ENCODE measurements around the gene MBD5.

Gene MBD5

DNA sequence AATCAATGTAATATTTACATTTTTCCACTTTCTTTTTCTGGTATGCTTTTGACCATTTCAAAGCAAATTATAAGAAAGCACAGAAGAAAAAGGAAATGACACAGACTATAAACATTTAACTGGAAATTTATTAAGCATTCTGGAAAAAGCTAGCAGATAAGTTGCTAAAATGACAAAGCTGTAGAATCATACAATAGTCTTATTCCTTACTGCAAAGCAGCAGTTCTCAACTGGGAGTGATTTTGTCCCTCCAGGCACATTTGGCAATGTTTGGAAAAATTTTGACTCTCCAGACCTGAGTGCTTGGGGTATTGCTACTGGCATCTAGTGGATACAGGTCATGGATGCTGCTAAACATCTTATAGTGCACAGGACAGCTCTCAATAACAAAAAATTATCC is 75.1 kb downstream of the MBD5 start:
- H3K4me3 ChIP-seq (replicated peaks; ENCODE audit: low read depth, low read length), result no peak overlapping the region
- TF ChIP-seq, protein P1, sequence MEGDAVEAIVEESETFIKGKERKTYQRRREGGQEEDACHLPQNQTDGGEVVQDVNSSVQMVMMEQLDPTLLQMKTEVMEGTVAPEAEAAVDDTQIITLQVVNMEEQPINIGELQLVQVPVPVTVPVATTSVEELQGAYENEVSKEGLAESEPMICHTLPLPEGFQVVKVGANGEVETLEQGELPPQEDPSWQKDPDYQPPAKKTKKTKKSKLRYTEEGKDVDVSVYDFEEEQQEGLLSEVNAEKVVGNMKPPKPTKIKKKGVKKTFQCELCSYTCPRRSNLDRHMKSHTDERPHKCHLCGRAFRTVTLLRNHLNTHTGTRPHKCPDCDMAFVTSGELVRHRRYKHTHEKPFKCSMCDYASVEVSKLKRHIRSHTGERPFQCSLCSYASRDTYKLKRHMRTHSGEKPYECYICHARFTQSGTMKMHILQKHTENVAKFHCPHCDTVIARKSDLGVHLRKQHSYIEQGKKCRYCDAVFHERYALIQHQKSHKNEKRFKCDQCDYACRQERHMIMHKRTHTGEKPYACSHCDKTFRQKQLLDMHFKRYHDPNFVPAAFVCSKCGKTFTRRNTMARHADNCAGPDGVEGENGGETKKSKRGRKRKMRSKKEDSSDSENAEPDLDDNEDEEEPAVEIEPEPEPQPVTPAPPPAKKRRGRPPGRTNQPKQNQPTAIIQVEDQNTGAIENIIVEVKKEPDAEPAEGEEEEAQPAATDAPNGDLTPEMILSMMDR (IDR thresholded peaks at IDR 0.05; ENCODE audit: insufficient read depth, low read length, poor library complexity, severe bottlenecking), result no peak
- no peaks in the 10 kb centered on the region for H3K36me3 ChIP-seq (ENCODE audit: control insufficient read depth, insufficient read depth, low read length)
- no peak for DNase-seq (ENCODE audit: extremely low read depth, insufficient read length)
- no peaks in the 10 kb centered on the region for H3K27me3 ChIP-seq (replicated peaks; ENCODE audit: control insufficient read depth, insufficient read depth, low read length)

DNA sequence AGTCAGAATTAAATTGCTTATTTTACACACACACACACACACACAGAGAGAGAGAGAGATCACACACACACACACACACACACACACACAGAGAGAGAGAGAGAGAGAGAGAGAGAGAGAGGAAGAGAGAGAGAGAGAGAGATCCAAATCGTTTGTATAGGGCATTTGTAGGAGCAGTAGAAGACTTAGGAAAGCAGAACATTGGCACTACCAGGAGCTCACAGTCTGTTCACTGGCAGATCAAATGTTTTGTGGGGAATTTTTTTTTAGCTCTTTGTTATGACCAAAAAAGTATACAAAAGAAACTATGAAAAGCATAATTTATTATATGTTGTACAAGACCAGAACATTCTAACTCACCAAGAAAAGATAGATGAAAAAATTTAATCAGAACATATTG is 81.8 kb downstream of the MBD5 start:
- H3K36me3 ChIP-seq (ENCODE audit: control insufficient read depth, insufficient read depth, low read length), result no peaks in the 10 kb centered on the region
- H3K4me3 ChIP-seq (replicated peaks; ENCODE audit: low read depth, low read length), result no peak overlapping the region
- no peak for DNase-seq (ENCODE audit: extremely low read depth, insufficient read length)
- TF ChIP-seq, protein P1 (IDR thresholded peaks at IDR 0.05; ENCODE audit: insufficient read depth, low read length, poor library complexity, severe bottlenecking), result no peak
- H3K27me3 ChIP-seq (replicated peaks; ENCODE audit: control insufficient read depth, insufficient read depth, low read length), result no peaks in the 10 kb centered on the region

DNA sequence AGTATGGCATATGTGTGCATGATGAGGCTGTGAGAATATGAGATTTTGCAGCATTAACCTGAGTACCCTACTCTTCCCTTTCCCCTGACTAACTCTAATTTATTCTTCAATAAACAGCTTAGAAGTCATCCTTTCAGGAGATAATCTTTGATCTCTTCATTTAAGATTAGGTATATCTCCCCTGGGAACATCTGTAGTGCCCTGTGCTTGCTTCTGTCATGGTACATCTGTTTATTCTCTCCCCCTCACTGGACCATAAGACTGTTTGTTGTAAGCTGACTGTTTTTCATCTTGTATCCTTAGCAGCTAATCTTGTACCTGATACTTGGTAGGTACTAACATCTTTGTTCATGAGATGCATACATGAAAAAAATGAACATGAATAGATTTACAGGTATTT is 83.1 kb downstream of the MBD5 start:
- TF ChIP-seq, protein P1 (IDR thresholded peaks at IDR 0.05; ENCODE audit: insufficient read depth, low read length, poor library complexity, severe bottlenecking), result no peak
- H3K36me3 ChIP-seq (ENCODE audit: control insufficient read depth, insufficient read depth, low read length), result no peaks in the 10 kb centered on the region
- no peak overlapping the region for H3K4me3 ChIP-seq (replicated peaks; ENCODE audit: low read depth, low read length)
- H3K27me3 ChIP-seq (replicated peaks; ENCODE audit: control insufficient read depth, insufficient read depth, low read length), result no peaks in the 10 kb centered on the region
- no peak for DNase-seq (ENCODE audit: extremely low read depth, insufficient read length)

DNA sequence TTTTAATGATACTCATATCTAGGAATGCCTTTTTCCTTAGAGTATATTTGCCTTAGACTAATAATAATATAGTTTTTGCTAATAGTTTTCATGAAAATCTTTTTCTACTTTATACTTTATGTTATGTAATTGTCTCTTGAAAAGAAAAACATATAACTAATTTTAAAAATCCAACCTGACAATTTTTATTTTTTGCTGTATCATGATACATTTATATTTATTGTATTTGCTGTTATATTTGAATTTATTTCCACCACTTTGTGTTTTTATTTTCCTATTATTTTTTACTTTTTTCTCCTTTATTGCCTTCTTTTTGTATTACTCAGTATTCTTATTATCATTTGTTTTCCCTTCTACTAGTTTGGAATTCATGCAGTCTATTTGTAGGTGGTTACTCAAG is 85.4 kb downstream of the MBD5 start:
- no peak for DNase-seq (ENCODE audit: extremely low read depth, insufficient read length)

DNA sequence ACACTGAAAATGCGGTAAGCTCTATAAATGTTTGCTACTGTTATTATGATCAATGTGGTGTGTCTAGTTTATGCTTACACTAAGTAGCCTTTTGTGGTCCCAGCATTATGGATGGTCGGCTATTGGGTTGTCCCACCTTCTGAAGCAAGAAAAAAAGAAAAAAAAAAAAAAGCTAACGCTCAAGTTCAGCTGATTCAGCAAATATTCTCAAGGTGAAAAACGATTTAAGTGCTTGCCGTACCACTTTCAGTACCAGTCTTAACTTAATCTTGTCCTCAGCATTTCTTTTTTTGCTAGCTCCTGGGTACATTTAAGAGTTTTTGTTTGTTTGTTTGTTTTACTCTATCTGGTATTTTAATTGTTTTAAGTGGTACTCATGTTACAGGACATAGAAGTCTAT is 87.5 kb downstream of the MBD5 start:
- no peaks in the 10 kb centered on the region for H3K27me3 ChIP-seq (replicated peaks; ENCODE audit: control insufficient read depth, insufficient read depth, low read length)
- no peaks in the 10 kb centered on the region for H3K36me3 ChIP-seq (ENCODE audit: control insufficient read depth, insufficient read depth, low read length)
- DNase-seq (ENCODE audit: extremely low read depth, insufficient read length), result no peak
- TF ChIP-seq, protein P1 (IDR thresholded peaks at IDR 0.05; ENCODE audit: insufficient read depth, low read length, poor library complexity, severe bottlenecking), result no peak
- H3K4me3 ChIP-seq (replicated peaks; ENCODE audit: low read depth, low read length), result no peak overlapping the region

More for the DNA sequence above, 85.4 kb downstream of the MBD5 start:
- no peaks in the 10 kb centered on the region for H3K27me3 ChIP-seq (replicated peaks; ENCODE audit: control insufficient read depth, insufficient read depth, low read length)
- no peak overlapping the region for H3K4me3 ChIP-seq (replicated peaks; ENCODE audit: low read depth, low read length)
- no peaks in the 10 kb centered on the region for H3K36me3 ChIP-seq (ENCODE audit: control insufficient read depth, insufficient read depth, low read length)
- TF ChIP-seq, protein P1 (IDR thresholded peaks at IDR 0.05; ENCODE audit: insufficient read depth, low read length, poor library complexity, severe bottlenecking), result no peak

DNA sequence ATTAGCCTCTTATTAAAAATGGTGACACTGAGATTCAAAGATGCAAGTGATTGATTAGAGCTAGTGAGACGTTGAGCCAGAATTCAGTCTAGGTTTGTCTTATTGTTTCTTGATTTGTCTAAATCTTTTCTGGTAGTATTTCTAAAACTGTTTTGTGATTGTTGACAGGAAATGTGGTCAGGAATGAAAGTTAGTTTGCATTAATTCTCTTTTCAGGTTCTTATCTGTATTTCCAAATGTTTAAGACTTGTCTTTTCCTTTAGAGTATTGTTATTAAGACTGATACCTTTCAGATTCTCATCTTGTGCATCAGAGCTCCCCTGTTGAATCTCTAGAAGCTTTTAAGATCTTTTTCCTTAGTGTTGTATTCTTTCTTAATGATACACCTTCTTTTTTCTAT is 89.3 kb downstream of the MBD5 start:
- Histone ChIP-seq H3K4me3 (replicated peaks; ENCODE audit: low read depth, low read length) (no peak overlapping the region), H3K27me3 (replicated peaks; ENCODE audit: control insufficient read depth, insufficient read depth, low read length) (no peaks in the 10 kb centered on the region), H3K36me3 (ENCODE audit: control insufficient read depth, insufficient read depth, low read length) (no peaks in the 10 kb centered on the region)
- peak; percentile 13 for DNase-seq (ENCODE audit: extremely low read depth, insufficient read length)
- TF ChIP-seq, protein P1 (IDR thresholded peaks at IDR 0.05; ENCODE audit: insufficient read depth, low read length, poor library complexity, severe bottlenecking), result no peak

Measured in GM06990 (cell line).